ENCODE data around the gene EIF4A3.

The EIF4A3 gene

DNA sequence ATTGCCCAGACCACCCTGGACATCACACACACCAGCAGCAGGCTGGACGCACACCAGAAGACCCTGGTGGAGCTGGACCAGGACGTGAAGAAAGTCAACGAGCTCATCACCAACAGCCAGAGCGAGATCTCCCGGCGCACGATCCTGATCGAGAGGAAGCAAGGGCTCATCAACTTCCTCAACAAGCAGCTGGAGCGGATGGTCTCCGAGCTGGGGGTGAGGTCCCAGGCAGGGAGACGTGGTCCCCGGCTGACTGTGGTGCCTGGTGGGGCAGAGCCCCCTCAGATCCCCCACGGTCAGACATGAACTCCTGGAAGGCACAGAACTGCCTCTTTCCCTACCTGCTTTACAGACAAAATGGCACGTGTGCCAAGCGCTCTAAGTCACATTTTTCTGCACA, 62.2 kb downstream of the EIF4A3 start:
- in situ Hi-C loops (cut with MboI; ENCODE audit: low sequenced_read_pairs) = no loop called here

Data from HL-60/S4 (cell line).